Uterus (tissue), 2 donors: ENCODE results near the gene IL3.

ENCODE experiments used
- POLR2A ChIP-seq, 2 donors: fragments of 450-650 bp; IDR thresholded peaks; one replicate each; pipeline ENCODE4 v1.6.1; 2016; ENCODE audit warnings: antibody characterized with exemption in 2 of 2, mild to moderate bottlenecking in 1 of 2, moderate library complexity in 1 of 2
- TF ChIP-seq, protein P1 (sequence below), 4 experiments: fragments of 200-600 bp in 2 of 4; fragments of 450-650 bp in 2 of 4; sonication (generic) in 2 of 4; IDR thresholded peaks; one replicate each; pipeline ENCODE4 v1.5.1; 2016 to 2019; ENCODE audit warnings: antibody characterized with exemption in 4 of 4, mild to moderate bottlenecking in 2 of 4, moderate library complexity in 1 of 4

DNA sequence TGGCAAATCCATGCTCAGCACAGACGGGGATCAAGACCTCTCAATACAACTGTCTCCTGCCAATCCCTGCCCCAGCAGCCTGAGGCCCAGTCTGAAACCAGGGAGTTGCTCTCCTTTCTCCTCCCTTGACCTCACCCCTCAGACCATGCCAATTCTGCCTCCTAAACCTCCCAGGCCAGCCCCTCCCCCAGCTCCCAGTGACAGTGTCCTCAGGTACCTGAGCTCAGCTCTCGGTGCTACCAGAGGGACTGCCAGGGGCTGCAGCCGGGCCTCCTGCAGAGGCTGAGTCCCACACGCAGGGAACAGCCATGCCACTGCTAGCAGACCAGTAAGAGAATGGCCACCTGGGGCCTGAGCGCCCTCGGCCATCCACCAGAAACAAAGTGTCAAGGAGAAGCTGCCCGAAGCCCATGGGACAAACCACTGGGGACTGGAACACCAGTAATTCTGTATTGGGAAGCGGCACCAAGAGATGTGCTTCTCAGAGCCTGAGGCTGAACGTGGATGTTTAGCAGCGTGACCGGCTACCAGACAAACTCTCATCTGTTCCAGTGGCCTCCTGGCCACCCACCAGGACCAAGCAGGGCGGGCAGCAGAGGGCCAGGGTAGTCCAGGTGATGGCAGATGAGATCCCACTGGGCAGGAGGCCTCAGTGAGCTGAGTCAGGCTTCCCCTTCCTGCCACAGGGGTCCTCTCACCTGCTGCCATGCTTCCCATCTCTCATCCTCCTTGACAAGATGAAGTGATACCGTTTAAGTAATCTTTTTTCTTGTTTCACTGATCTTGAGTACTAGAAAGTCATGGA lies 557 bp upstream of the IL3 start:
- TF ChIP-seq, protein P1, sequence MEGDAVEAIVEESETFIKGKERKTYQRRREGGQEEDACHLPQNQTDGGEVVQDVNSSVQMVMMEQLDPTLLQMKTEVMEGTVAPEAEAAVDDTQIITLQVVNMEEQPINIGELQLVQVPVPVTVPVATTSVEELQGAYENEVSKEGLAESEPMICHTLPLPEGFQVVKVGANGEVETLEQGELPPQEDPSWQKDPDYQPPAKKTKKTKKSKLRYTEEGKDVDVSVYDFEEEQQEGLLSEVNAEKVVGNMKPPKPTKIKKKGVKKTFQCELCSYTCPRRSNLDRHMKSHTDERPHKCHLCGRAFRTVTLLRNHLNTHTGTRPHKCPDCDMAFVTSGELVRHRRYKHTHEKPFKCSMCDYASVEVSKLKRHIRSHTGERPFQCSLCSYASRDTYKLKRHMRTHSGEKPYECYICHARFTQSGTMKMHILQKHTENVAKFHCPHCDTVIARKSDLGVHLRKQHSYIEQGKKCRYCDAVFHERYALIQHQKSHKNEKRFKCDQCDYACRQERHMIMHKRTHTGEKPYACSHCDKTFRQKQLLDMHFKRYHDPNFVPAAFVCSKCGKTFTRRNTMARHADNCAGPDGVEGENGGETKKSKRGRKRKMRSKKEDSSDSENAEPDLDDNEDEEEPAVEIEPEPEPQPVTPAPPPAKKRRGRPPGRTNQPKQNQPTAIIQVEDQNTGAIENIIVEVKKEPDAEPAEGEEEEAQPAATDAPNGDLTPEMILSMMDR (IDR thresholded peaks at IDR 0.05) = no peak
- TF ChIP-seq POLR2A (IDR thresholded peaks at IDR 0.05) = no peak
